Measurements from ENCODE around the gene PIR. TPM values are rescaled to one million over a fixed set of nuclear protein-coding genes. Genes with fewer than 3 reads are reported as not detected.

PIR gene
- total and polyA plus RNA-seq, 9 of the 15 experiments (the other 6 are each of a cell fraction or from before 2014, with no cell fraction given): 7.5 to 29.8 (median 11.5) TPM

GRCh38 chrX:15335135-15336022 is 157.8 kb downstream of the PIR start, which contains the start of gene PIGA (continued):
- 0 out of 2 replicates have a peak, but pooled peaks have one; percentile 36 for TF ChIP-seq ZBTB43 (CRISPR knock-in tag; IDR thresholded peaks at IDR 0.05)
- no peak for TF ChIP-seq ZSCAN32 (CRISPR knock-in tag; IDR thresholded peaks at IDR 0.05)
- TF ChIP-seq GATAD2A (IDR thresholded peaks at IDR 0.05): no peak
- TF ChIP-seq POLR2B (IDR thresholded peaks at IDR 0.05; ENCODE audit: low read depth, partially characterized antibody): peak; percentile 82
- TF ChIP-seq IFI16 (CRISPR knock-in tag; IDR thresholded peaks at IDR 0.05): no peak
- no peak for TF ChIP-seq SMC3 (conservative IDR thresholded peaks at IDR 0.05; ENCODE audit: insufficient read depth, low read depth, low read length)
- peak; percentile 94 for TF ChIP-seq CTBP1 (IDR thresholded peaks at IDR 0.05; ENCODE audit: borderline replicate concordance)
- TF ChIP-seq SP2 (IDR thresholded peaks at IDR 0.05; ENCODE audit: extremely low read depth, low read depth, low read length, poor library complexity, severe bottlenecking): peak; percentile 48
- peak; percentile 59 for TF ChIP-seq TAF9B (IDR thresholded peaks at IDR 0.05; ENCODE audit: partially characterized antibody)
- no peak for TF ChIP-seq UBTF (IDR thresholded peaks at IDR 0.05; ENCODE audit: borderline replicate concordance in 1 of 2, low read depth in 2 of 2, low read length in 2 of 2)
- no peak for TF ChIP-seq DPF2 (IDR thresholded peaks at IDR 0.05)
- no peak for TF ChIP-seq ZNF23 (CRISPR knock-in tag; IDR thresholded peaks at IDR 0.05)
- peak; percentile 97 for TF ChIP-seq TFAP4 (CRISPR knock-in tag; IDR thresholded peaks at IDR 0.05; ENCODE audit: borderline replicate concordance)
- TF ChIP-seq STAG1 (CRISPR knock-in tag; IDR thresholded peaks at IDR 0.05; ENCODE audit: borderline replicate concordance): no peak
- no peak for TF ChIP-seq HIVEP1 (CRISPR knock-in tag; IDR thresholded peaks at IDR 0.05)
- no peak for TF ChIP-seq ETS2 (tag; IDR thresholded peaks at IDR 0.05; ENCODE audit: borderline replicate concordance, poor library complexity, severe bottlenecking)
- no peak for TF ChIP-seq ZNF75A (CRISPR knock-in tag; IDR thresholded peaks at IDR 0.05)
- no peak for TF ChIP-seq CGGBP1 (CRISPR knock-in tag; IDR thresholded peaks at IDR 0.05)
- TF ChIP-seq E2F5 (CRISPR knock-in tag; IDR thresholded peaks at IDR 0.05): no peak
- TF ChIP-seq ZNF740 (CRISPR knock-in tag; IDR thresholded peaks at IDR 0.05): no peak
- TF ChIP-seq ZNF740 (tag; IDR thresholded peaks at IDR 0.05): no peak
